Small intestine (tissue), 7 donors: ENCODE data around the gene B4GALNT1. TPM values are rescaled to one million over a fixed set of nuclear protein-coding genes. Genes with fewer than 3 reads are reported as not detected.
A peak's percentile ranks its signal among the peaks of the same experiment; 100 is the strongest.

Experiments used
- DNase-seq, 2 donors: peaks; one replicate each; pipeline versions ENCODE4 v3.0.0 to v3.0.0-alpha.2; 2013
- FAIRE-seq: peaks from 2 replicates; lab custom pipeline; 2012; peaks lifted over from hg19 to GRCh38; lab: Jason Lieb, UNC
- H3K27ac ChIP-seq, 3 donors: one replicate each; pipeline ENCODE4 v1.5.1; 2013; ENCODE audit warnings: low read length in 2 of 3, mild to moderate bottlenecking in 2 of 3, control low read depth in 1 of 3, inconsistent platforms in 1 of 3, low read depth in 1 of 3, moderate library complexity in 1 of 3
- H3K27me3 ChIP-seq, 3 donors: one replicate each; pipeline ENCODE4 v1.6.1; 2013; ENCODE audit warnings: low read length in 3 of 3, inconsistent platforms in 1 of 3; ENCODE audit not compliant: control insufficient read depth in 3 of 3, insufficient read depth in 3 of 3
- H3K36me3 ChIP-seq, 3 donors: one replicate each; pipeline ENCODE4 v1.6.1; 2013; ENCODE audit warnings: low read length in 3 of 3, inconsistent platforms in 1 of 3, low read depth in 1 of 3, mild to moderate bottlenecking in 1 of 3, moderate library complexity in 1 of 3; ENCODE audit not compliant: control insufficient read depth in 3 of 3, insufficient read depth in 2 of 3
- H3K4me1 ChIP-seq, 3 donors: one replicate each; pipeline ENCODE4 v1.6.1; 2013; ENCODE audit warnings: low read length in 2 of 3, inconsistent platforms in 1 of 3, low read depth in 1 of 3, mild to moderate bottlenecking in 1 of 3, moderate library complexity in 1 of 3; ENCODE audit not compliant: control insufficient read depth in 3 of 3, insufficient read depth in 2 of 3
- H3K4me3 ChIP-seq, 3 donors: one replicate each; pipeline ENCODE4 v1.5.1; 2013; ENCODE audit warnings: low read length in 3 of 3, control low read depth in 1 of 3, inconsistent platforms in 1 of 3, low read depth in 1 of 3, mild to moderate bottlenecking in 1 of 3, moderate library complexity in 1 of 3
- H3K9me3 ChIP-seq, 2 donors: one replicate each; pipeline ENCODE4 v1.6.1; 2013; ENCODE audit warnings: low read depth in 1 of 2, low read length in 1 of 2; ENCODE audit not compliant: control insufficient read depth in 2 of 2, insufficient read depth in 1 of 2
- WGBS, 3 donors: extraction: QIAGEN DNeasy Blood & Tissue Kit; methylation state at CpG; one replicate each; pipeline ENCODE4 v1.1.7; 2013; 5-methylcytosine and 5-hydroxymethylcytosine counted together
- polyA plus RNA-seq, 4 donors: library from polyadenylated mRNA; stranded (reverse) in 3 of 4; unstranded in 1 of 4; fragments of 200-250 nt in 3 of 4; fragments of 120-200 nt in 1 of 4; gene quantifications; one replicate each; pipeline versions ENCODE4 v1.2.1 to v1.2.3, GENCODE V29; 2013
- donor health status: healthy with polysubstance abuse.
- donor health status: control.
- donor health status: control.
- donor health status: Bipolar disorder and iron deficiency.
- donor health status: healthy.

B4GALNT1 gene
- polyA plus RNA-seq, 4 donors: 0.27 to 2.1 (median 0.95) TPM; not detected in 1

DNA sequence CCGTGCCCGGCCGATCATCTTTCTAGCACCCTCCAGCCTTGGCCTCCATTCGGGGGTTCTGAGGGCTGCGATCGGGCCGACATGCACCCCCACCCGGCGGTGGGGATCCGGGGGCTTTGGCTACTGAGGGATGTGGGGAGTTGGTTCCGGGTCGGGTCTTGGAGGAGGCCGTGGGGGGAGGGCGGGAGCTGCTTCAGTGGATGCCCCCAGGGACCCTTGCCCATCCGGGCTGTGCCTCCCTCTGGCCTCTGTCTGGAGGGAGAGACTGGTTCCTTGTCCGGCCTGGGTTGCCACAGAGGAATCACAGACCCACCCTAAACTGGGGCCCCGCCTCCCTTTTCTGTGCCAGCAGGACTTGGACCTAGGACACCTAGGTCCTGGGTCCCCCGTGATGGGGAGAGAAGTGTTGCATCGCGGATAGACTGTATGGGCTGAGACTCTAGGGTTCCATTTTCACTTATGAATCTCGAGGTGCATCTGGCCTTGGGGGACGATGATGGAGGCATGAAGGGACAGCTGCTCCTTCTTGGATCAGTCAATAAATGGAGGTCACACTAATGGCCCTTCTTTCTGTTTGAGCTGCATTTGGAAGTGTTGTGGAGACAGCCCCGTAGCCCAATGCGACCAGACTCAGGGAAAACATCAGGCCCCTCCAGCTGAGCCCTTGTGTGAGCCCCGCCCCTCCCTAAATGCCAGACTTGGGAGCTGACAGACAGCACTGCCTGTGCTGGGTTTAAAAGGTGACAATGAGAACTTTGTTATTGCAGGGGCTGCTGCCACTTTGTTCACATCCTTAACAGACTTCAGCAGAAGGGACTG, 27.8 kb downstream of the B4GALNT1 start:
- 9 to 15% (median 10%) methylated on average over 20 to 25 of the region's 25 CpGs for WGBS, 3 donors
- H3K36me3 ChIP-seq: peaks cover 6 to 36% (median 7%) of the 10 kb centered on the region in 3 donors
- H3K9me3 ChIP-seq: no peaks in the 10 kb centered on the region
- FAIRE-seq (no peak), DNase-seq (peak; percentile 37 to 53)
- peak overlapping the region; percentile 27 to 79 (median 66) for H3K27ac ChIP-seq
- peak overlapping the region; percentile 62 to 70 (median 63) for H3K4me3 ChIP-seq
- H3K27me3 ChIP-seq: peaks cover 0 to 22% (median 0%) of the 10 kb centered on the region in 3 donors
- peaks cover 0 to 16% (median 0%) of the 10 kb centered on the region in 3 donors for H3K4me1 ChIP-seq

GRCh38 chr12:57604454-57604991, 28.5 kb downstream of the B4GALNT1 start, which contains the start of gene DTX3:
TSS of gene DTX3 (plus strand) at chr12:57604824. CDS start at chr12:57606518, 1,694 bp downstream.
- Histone ChIP-seq H3K4me1 (peaks cover 0 to 14% (median 0%) of the 10 kb centered on the region in 3 donors), H3K4me3 (peak within 1 kb of the TSS; percentile 62 to 70 (median 63)), H3K9me3 (no peaks in the 10 kb centered on the region), H3K36me3 (peaks cover 6 to 39% (median 7%) of the 10 kb centered on the region in 3 donors), H3K27ac (peak within 1 kb of the TSS; percentile 27 to 90 (median 66)), H3K27me3 (peaks cover 0 to 16% (median 0%) of the 10 kb centered on the region in 3 donors)
- WGBS, 3 donors: 1 to 7% (median 1%) methylated on average over 28 to 36 of the region's 36 CpGs
- no peak for FAIRE-seq
- peak; percentile 8 to 54 for DNase-seq

DNA sequence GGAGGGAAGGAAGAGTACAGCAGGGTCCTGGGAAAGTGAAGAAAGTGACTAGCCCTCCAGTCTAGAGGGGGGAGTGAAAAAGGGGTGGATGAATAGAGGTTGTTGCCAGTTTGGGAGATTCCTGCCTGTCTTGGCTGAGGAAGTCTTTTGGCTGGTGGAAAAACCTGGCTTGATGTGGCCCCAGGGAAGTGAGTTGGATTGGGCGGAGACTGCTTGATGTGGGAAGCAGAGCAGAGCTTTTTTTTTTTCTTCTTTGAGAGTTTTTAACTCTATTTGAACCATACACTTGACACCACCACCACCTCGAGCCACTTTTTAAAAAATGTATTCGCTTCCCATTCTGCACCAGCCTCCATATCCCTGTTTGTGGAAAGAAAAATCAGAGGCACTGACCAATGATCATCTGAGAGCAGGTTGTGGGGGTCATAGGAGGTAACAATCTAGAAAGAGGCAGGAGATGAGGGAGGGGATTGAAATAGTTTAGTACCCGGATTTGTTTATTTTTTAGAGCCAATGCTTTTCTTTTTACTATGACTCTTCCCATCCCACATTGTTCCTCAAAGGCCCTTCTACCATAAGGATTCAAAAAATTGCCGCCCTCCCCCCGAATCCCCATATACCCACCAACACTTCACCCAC, 29.1 kb downstream of the B4GALNT1 start:
- FAIRE-seq (no peak), DNase-seq (peak in 1 of 2 donors; percentile 29)
- WGBS, 3 donors: 30 to 38% (median 32%) methylated on average over 6 of the region's 6 CpGs
- Histone ChIP-seq H3K4me1 (peaks cover 0 to 14% (median 0%) of the 10 kb centered on the region in 3 donors), H3K9me3 (no peaks in the 10 kb centered on the region), H3K27ac (peak overlapping the region in 2 of 3 donors; percentile 66 to 90), H3K36me3 (peaks cover 7 to 40% (median 8%) of the 10 kb centered on the region in 3 donors), H3K4me3 (peak overlapping the region; percentile 62 to 70 (median 63)), H3K27me3 (peaks cover 0 to 10% (median 0%) of the 10 kb centered on the region in 3 donors)

DNA sequence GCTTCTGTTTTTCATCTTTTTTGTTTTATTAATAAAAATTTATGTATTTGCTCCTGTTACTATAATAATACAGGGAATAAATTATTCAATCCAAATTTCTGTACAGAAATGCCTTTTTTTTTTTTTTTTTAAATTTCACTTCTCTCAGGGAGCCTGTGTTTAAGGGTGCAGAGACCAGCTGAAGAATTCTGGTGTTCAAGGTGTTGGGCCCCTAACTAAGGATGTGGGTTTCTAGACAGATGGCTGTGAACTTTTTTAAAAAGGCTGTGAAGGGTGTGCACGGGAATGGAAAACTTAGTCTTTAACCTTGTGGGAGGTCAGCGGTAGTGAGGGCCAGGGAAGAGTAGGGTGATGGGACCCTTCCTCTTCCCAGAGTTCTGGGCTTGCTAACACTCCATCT, 29.7 kb downstream of the B4GALNT1 start:
- Histone ChIP-seq H3K27me3 (peaks cover 0 to 10% (median 0%) of the 10 kb centered on the region in 3 donors), H3K4me1 (peaks cover 0 to 14% (median 0%) of the 10 kb centered on the region in 3 donors), H3K9me3 (no peaks in the 10 kb centered on the region), H3K4me3 (no peak overlapping the region), H3K36me3 (peaks cover 7 to 36% (median 8%) of the 10 kb centered on the region in 3 donors), H3K27ac (peak overlapping the region in 2 of 3 donors; percentile 57 to 66)
- WGBS, 3 donors: 63 to 86% (median 74%) methylated on average over 2 of the region's 2 CpGs
- FAIRE-seq (no peak), DNase-seq (no peak)

DNA sequence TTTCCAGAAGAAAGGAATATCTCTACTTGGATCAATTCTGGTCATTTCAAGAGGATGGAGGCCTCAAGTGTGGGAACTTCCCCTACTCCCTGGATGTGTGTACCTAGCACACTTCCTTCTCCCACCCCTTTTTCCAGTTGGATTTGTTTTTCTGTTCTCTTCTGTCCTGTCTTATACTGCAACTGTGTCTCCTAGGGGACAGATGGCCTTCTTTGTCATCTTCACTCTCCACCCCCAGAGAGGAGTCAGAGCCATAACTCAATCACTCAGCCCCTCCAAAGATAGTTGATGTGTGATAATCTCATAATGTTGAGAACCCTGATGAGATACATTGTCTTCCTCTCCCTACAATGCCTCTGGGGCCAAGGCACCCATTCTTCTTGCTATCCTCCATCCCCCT, 30.5 kb downstream of the B4GALNT1 start:
- FAIRE-seq: no peak
- H3K4me1 ChIP-seq: peaks cover 0 to 14% (median 0%) of the 10 kb centered on the region in 3 donors
- no peak overlapping the region for H3K27ac ChIP-seq
- DNase-seq: no peak
- H3K4me3 ChIP-seq: no peak overlapping the region
- H3K9me3 ChIP-seq: no peaks in the 10 kb centered on the region
- H3K36me3 ChIP-seq: peaks cover 7 to 38% (median 8%) of the 10 kb centered on the region in 3 donors
- H3K27me3 ChIP-seq: peaks cover 0 to 9% (median 0%) of the 10 kb centered on the region in 3 donors

DNA sequence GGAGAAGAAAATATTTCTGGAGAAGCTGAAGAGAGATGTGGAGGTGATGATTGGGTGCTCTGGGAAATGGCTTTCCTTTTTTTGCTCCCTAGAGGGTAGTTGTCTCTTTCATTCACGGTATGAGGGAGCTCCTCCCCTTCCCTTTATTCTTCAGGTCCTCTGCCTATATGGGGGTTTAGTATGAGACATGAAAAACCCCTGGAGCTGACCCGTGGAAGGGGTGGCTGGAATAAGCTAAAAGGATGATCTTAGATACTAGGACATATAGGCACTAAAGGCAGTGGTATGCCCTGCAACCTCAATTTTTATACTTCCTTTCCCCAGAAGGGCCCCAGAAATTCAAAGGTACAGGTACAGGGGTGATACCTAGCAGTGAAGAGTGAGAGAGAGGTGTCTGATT, 32.6 kb downstream of the B4GALNT1 start:
- 70 to 87% (median 74%) methylated on average over 2 of the region's 2 CpGs for WGBS, 3 donors
- H3K36me3 ChIP-seq: peaks cover 11 to 38% (median 14%) of the 10 kb centered on the region in 3 donors
- no peak for DNase-seq

DNA sequence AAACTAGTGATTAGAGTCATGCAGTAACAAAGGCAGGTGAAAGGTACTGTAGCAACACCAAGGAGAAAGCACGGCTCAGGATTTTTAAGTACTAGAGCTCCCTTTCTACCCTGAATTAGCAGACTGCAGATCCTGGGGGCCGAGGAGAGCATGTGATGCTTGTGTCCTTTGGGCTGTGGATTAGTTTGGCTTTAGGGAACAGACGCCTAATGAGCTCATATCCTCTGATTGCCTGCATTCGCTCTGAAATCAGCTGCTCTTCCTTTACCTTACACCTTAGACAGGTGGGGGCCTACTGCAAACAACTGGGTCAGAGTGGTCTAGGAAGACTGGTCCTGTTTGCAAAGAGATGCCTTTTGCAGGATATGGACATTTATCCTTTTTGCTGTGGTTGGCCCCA, 39.8 kb downstream of the B4GALNT1 start:
- FAIRE-seq: no peak

More for the DNA sequence above, 32.6 kb downstream of the B4GALNT1 start:
- Histone ChIP-seq H3K9me3 (no peaks in the 10 kb centered on the region), H3K27me3 (peaks cover 0 to 4% (median 0%) of the 10 kb centered on the region in 3 donors), H3K27ac (no peak overlapping the region), H3K4me1 (peaks cover 0 to 14% (median 0%) of the 10 kb centered on the region in 3 donors), H3K4me3 (no peak overlapping the region)
- FAIRE-seq: no peak

More for the DNA sequence above, 39.8 kb downstream of the B4GALNT1 start:
- H3K4me3 ChIP-seq: no peak overlapping the region
- peaks cover 0 to 4% (median 0%) of the 10 kb centered on the region in 3 donors for H3K27me3 ChIP-seq
- H3K36me3 ChIP-seq: peaks cover 5 to 14% (median 8%) of the 10 kb centered on the region in 3 donors
- DNase-seq: no peak
- peaks cover 3 to 9% (median 7%) of the 10 kb centered on the region in 3 donors for H3K4me1 ChIP-seq
- H3K27ac ChIP-seq: no peak overlapping the region
- 87 to 94% (median 88%) methylated on average over 4 of the region's 4 CpGs for WGBS, 3 donors
- no peaks in the 10 kb centered on the region for H3K9me3 ChIP-seq
